ENCODE results near the gene CHAMP1.

The CHAMP1 gene, protein sequence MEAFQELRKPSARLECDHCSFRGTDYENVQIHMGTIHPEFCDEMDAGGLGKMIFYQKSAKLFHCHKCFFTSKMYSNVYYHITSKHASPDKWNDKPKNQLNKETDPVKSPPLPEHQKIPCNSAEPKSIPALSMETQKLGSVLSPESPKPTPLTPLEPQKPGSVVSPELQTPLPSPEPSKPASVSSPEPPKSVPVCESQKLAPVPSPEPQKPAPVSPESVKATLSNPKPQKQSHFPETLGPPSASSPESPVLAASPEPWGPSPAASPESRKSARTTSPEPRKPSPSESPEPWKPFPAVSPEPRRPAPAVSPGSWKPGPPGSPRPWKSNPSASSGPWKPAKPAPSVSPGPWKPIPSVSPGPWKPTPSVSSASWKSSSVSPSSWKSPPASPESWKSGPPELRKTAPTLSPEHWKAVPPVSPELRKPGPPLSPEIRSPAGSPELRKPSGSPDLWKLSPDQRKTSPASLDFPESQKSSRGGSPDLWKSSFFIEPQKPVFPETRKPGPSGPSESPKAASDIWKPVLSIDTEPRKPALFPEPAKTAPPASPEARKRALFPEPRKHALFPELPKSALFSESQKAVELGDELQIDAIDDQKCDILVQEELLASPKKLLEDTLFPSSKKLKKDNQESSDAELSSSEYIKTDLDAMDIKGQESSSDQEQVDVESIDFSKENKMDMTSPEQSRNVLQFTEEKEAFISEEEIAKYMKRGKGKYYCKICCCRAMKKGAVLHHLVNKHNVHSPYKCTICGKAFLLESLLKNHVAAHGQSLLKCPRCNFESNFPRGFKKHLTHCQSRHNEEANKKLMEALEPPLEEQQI

DNA sequence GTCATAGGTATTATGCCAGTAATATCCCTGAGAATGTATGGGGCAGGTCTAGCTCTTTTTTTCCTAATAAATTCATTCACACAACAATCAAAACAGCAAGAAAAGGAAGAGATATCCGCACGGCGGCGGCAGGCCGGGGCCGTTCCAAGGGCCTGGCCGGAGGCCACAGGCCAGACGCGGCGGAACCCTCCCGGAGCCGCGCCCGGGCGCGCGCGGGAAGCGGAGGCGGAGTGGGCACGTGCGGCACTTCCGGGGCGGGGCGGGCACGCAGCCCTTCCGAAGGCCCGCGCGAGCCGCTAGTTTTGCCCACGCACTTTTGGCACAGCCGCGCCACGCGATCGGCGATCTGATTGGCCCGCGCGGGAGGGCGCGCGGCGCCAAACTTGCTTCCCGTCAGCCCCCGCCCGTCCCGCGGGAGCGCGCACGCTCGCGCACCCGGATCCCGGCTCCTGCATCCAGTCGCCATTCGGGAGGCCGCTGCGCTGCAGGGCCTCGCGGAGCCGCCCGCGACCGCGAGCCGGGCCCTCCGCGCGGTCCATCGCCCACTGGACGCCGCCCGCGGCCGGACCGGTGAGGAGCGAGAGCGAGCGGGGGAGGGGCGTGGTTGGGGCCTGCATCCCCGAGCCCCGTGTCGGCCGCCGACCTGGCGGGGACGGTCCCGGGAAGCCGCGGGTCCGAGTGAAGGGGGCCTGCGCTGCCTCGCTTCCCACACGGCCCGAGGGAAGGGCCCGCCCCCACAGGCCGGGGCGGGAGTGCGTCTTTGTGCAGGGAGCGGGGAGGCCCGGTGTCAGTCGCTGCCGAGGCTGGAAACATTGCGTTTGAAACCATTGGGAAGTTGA is at the start of gene CHAMP1:
Gene CHAMP1 (plus strand): TSS at position 430 of the 839 bp plus-strand sequence. CDS start 9,340 bp downstream, outside the sequence.
- DNase-seq, result peak; percentile 97

- DNase-seq, result no peak
Observed at GRCh38 chr13:114264886-114265611, 49.3 kb upstream of the CHAMP1 start.

DNA sequence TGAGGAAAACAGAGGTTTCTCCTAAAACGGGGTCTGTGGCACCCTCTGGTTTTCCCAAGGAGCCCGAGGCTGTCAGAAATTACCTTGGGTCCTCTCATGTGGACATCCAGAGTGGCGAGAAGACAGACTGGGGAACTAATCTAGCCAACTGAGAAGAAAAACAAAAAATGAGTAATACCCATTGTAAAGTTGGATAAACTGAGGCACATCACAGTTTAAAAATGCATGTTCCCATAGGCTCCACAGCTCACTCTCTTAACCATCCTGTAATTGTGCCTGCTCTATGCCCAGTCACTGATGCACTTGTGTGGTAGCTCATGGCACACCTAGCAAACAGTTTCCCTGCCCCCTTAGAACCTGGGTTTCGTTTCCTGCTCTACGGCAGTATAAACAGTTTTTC is 48.1 kb upstream of the CHAMP1 start:
- DNase-seq, result no peak

DNA sequence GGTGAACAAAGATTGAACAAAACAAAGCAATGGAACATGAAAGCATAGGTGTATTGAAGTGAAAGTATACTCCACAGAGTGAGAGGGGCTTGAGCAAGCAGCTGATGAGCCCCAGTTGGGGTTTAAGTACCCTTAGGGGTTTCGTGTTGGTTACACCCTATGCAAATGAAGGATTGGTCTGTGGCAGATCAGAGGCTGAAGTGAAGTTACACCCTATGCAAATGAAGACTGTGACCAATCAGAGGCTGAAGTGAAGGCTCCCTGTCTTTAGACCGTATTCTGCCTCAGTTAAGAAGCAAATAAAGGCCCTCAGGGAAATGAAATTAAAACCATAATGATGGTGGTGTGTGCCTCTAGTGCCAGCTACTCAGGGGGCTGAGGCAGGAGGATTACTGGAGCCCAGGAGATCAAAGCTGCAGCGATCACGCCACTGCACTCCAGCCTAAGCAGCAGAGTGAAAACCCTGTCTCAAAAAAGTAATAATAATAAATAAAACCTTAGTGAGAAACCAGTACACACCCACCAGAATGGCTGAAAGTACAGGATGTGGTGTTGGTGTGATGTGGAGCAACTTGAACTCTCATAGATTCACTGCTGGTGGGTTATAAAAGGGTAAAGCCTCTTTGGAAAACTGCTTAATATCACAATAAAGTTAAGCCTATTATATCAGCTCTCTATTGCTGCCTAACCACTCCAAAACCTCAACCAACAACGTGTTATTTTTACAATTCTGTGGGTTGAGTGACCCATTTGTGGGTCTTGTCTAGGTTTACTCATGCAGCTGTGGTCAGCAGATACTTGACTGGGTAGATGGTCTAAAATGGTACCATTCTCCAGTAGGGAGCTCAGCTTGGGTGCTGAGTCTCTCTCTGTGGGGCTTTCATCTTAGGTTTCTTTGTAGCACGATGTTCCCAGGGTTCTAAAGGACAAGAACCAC is 45.7 kb upstream of the CHAMP1 start:
- DNase-seq, result peak; percentile 22

DNA sequence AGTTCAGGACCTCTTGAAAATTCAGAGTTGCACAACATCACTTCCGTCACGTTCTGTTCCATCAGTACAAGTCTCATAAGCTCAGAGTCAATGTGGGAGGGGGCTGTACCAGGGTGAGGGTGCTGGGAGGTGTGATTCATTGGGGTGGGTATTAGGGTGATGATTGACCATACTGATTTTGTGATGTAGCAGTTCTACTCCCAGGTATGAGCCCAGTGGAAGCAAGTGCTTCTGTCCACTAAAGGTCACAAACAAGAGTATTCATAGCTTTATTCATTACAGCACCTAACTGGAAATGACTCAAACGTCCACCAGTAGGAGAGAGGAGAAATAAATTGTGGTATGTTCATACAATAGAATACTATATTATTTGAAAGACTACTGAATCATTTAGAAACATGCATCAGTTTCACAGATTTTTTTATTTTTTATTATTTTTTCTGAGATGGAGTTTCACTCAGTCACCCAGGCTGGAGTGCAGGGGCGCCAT is 45.0 kb upstream of the CHAMP1 start:
- DNase-seq, result no peak

DNA sequence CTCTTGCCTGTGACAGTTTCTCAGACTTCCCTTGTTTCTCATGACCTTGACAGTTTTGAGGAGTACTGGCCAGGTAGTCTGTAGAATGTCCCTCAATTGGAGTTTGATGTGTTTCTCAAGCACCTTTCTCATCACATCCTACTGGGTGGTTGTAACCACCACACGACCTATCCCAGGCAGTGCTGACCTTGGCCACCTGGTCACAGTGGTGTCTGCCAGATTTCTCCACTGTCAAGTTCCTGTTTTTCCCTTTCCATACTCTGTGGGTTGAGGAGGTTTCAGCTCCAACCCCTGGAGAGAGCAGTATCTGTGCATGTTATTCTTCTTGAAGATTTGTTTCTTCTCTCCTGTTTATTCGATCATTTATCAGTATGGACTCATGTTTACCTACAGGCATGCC is 41.3 kb upstream of the CHAMP1 start:
- DNase-seq, result no peak

GRCh38 chr13:114275304-114275703 is 39.0 kb upstream of the CHAMP1 start:
- DNase-seq, result no peak

DNA sequence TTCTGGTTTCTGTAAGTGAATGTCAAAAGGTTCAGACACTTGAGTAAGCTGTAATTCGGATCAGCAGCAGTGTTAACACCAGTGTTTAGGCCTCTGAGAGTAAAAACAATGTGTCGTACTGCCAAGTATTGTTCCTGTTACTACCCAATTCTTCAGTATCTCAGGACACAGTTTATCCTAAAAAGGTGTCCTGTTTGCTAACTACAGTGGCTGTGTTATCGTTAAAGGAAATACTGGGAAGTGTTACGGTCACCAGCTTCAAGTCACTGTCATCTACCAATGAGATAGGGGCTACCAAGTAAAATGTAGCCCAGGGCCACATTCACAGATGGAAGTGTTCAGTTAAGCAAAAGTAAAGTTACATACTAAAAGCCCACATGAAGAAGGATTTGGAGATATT is 35.2 kb upstream of the CHAMP1 start:
- DNase-seq, result no peak

DNA sequence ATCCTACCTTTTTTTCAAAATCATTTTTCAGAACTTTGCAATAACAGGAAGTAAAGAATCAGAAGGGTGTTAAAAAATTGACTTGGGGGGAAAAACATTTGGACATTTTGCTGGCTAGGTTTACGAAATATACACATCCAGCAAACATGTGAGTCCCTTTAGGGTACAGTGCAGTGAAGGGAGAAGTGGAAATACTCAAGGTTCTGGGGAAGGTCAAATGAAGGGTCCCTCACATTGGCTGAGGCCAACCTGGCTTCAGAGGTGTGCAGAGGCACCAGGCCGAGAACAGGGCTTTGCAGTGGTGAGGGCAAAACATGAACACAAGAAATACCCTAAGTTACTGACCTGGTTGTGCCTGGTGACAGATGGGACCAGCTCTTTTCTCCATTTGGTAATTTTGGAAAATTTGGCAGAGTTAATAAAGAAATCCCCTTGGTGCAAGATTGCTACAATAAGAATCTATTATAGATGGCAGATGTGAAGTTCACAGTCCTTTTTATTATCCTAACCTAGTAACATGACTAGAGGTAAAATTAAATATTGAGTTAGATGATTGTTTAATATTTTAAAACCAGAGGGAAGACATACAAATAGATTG is 34.4 kb upstream of the CHAMP1 start:
- no peak for DNase-seq

DNA sequence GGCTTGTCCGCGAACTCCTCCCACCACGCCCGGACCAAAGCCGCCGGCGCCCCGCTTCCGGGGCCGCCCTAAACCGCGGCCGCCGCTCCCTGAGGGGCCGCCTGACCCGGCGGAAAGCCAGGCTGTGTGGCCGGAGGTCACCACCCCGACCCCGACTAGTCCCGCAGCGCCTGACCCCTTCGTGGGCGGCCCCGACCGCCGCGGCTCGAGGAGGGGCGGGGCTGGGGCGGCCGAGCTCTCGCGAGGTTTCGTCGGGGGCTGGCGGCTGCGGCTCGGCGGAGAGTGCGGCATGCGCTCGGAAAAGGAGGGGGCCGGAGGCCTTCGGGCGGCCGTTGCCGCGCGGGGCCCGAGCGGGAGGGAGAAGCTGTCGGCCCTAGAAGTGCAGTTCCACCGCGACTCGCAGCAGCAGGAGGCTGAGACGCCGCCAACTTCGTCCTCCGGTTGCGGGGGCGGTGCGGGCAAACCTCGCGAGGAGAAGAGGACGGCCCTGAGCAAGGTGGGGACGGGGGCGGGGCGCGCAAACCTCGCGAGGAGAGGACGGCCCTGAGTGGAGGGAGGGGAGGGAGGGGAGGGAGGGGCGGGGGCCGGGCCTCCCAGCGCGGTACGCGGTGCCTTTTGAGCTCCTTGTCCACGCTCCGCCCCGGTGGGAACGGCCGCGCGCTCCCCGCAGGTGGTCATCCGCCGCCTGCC is 32.8 kb upstream of the CHAMP1 start, which contains the start of gene UPF3A:
Gene UPF3A (plus strand): TSS at position 251 of the 690 bp plus-strand sequence. CDS start 39 bp downstream, at position 290.
- DNase-seq, result peak; percentile 93

DNA sequence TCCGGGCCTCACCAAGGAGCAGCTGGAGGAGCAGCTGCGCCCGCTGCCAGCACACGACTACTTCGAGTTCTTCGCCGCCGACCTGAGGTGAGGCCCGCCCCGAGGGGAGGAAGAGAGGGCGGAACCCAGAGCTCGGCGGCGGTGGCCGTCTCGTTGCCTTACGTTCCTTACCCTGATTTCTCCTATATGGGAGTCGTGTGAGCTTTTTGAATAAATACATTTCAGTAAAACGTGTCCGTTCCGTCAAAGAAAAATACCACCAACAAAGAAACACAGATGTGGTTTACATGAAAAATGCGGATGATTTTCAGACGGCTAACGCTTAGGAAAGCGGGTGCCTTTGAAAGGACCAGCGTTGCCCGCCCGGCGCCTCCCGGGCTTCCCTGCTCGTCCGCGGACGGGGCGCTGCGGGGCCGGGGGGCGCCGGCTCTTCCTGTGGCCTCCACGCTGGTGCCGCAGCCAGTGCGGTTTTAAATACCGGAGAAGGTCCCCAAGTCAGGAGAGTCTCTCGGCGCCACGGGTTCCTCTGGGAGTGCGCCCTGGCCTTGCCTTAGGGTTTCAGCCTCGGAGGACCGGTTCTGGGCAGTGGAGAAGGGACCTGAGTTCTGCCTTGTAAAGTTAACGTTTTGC is 32.1 kb upstream of the CHAMP1 start:
- DNase-seq, result peak; percentile 74

DNA sequence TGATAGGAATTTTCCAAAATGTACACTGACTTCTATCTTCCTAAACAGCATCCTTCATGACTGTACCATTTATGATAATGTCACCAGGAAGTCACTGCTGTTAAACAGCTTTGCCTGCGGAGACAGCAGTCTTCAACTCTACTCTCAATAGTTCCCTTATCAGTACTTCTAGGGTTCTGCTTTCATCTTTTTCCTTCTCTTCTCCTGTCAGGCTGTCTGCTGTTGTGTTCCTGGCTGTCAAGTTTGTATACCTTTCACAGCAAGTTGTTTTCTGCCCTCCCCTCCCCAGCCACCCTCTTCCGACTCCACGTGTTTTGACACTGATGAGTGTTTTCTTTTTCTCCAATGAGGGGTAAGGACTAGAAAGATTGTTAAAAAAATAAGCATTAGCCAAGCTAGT is 30.7 kb upstream of the CHAMP1 start:
- no peak for DNase-seq

DNA sequence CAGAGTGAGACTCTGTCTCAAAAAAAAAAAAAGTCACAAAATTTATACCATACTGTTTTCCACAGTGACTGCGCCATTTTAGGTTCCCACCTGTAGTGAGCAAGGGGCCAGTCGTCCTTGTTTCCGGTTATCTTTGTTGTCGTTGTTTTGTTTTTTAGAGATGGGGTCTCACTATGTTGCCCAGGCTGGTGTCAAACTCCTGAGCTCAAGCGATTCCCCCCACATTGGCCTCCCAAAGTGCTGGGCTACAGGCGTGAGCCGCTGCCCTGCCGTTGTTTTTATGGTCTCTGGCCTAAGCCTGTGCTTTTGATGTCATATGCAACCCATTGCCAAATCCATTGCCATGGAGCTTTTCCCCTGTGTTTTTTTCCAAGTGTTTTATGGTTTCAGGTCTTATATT is 29.6 kb upstream of the CHAMP1 start:
- no peak for DNase-seq

- DNase-seq, result no peak
Observed at GRCh38 chr13:114285166-114285808, 29.0 kb upstream of the CHAMP1 start.

- no peak for DNase-seq
Observed at GRCh38 chr13:114286808-114287207, 27.5 kb upstream of the CHAMP1 start.

DNA sequence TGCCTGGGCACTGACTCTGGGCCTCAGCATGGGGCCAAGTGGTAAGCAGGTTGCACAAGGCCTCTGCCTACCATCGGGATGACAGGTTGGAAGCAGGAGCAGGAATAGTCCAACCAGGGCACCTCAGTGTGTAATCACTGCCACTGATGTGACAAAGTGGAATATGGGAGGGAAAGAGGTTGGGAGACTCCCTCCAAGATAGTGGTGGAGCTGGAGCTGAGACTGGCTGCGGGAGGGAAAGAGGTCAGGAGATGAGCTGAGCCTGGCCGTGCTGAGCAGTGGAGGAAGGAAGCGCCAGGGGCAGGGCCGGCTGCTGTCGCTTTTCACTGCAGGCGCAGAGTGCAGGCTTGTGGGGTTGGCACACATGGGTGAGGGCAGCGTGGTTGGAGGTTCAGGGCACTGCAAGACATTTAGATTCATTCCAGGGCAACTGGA is 26.1 kb upstream of the CHAMP1 start:
- no peak for DNase-seq

GRCh38 chr13:114296448-114296847 is 17.9 kb upstream of the CHAMP1 start:
- DNase-seq, result no peak

DNA sequence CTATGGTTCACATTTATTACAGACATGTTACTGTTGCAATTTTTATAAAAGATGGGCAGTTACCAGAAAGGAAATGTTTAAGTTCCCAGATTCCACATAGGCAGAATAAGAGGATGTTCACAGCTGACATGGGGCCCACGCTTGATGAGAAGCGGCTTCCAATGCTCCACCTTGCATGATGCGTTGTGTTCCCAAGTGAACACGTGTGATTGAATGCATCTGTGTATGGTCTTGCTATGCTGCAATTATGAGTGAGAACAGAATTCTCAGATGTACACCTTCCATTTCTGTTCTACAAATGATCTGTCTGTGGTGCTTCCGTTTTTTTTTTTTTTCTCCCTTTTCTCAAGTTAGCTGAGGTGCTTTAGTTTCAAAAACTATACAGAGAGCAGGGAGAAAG is 17.4 kb upstream of the CHAMP1 start:
- DNase-seq, result no peak

DNA sequence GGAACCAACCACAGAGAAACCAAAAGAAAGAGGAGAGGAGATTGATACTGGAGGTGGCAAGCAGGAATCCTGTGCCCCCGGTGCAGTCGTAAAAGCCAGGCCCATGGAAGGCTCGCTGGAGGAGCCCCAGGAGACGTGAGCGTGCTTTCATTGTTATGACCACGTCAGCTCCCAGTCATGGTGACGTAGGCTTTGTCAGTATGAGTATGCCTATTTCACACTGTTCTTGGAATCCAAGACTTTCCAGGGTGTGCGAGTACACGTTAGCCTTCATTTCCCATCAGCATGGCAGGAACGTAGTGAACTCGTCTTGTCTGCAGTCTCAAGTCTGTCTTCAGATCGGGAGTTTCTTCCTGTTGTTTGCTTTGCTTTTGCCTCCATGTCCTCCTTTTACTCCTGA is 15.4 kb upstream of the CHAMP1 start:
- DNase-seq, result no peak

Data from activated CD4-positive, alpha-beta T cell treated with anti-CD3 and anti-CD28 coated beads, Interleukin-2, Interleukin-6, amounts not matched to agents 100 ng/mL and 50 ng/mL, durations not matched to agents 16 hours and 8 hours (primary cell).